ENCODE results near the gene TOMM70. TPM values are rescaled to one million over a fixed set of nuclear protein-coding genes. Genes with fewer than 3 reads are reported as not detected.
A peak's percentile ranks its signal among the peaks of the same experiment; 100 is the strongest.

TOMM70 gene
- polyA plus RNA-seq, 3 donors, result 4.9 to 6.3 (median 6.3) TPM

- Histone ChIP-seq H3K27ac (ENCODE audit: low read depth in 1 of 2, low read length in 2 of 2) (no peak overlapping the region), H3K9ac (ENCODE audit: insufficient read depth, low read length, poor library complexity, severe bottlenecking) (no peak overlapping the region), H3K27me3 (ENCODE audit: control insufficient read depth in 2 of 2, insufficient read depth in 2 of 2, low read length in 2 of 2) (no peaks in the 10 kb centered on the region), H3K79me2 (ENCODE audit: insufficient read depth, low read length) (no peaks in the 10 kb centered on the region), H3K36me3 (replicated peaks in 1 of 2; ENCODE audit: control insufficient read depth in 1 of 2, insufficient read depth in 2 of 2, low read length in 2 of 2) (peaks cover 83 to 99% of the 10 kb centered on the region in 2 donors), H2AFZ (ENCODE audit: insufficient read depth, low read depth, low read length, poor library complexity, severe bottlenecking) (no peak overlapping the region), H3K4me1 (ENCODE audit: control insufficient read depth in 1 of 2, insufficient read depth in 2 of 2, low read length in 2 of 2) (no peaks in the 10 kb centered on the region), H3K4me3 (replicated peaks in 1 of 3; ENCODE audit: low read depth in 2 of 3, low read length in 3 of 3) (no peak overlapping the region), H3K9me3 (replicated peaks in 1 of 2; ENCODE audit: control insufficient read depth in 1 of 2, insufficient read depth in 1 of 2, low read length in 2 of 2) (no peaks in the 10 kb centered on the region), H4K20me1 (ENCODE audit: insufficient read depth, low read length) (no peaks in the 10 kb centered on the region), H3K4me2 (replicated peaks; ENCODE audit: extremely low read depth, low read length, poor library complexity, severe bottlenecking) (no peak overlapping the region)
- DNase-seq, result no peak
- 100% methylated on average over 5 of the region's 8 CpGs for WGBS (ENCODE audit: insufficient coverage)
- H3K9me3 Mint-ChIP-seq, result no peaks in the 10 kb centered on the region
- intact Hi-C loops (cut with micrococcal nuclease), result no loop called here
- peaks cover 72 to 83% of the 10 kb centered on the region in 2 donors for H3K36me3 Mint-ChIP-seq
- H3K27me3 Mint-ChIP-seq (ENCODE audit: low read depth in 3 of 3), result no peaks in the 10 kb centered on the region
- peak overlapping the region in 1 of 7 donors; percentile 20 for H3K27ac Mint-ChIP-seq
- TF ChIP-seq CTCF (IDR thresholded peaks at IDR 0.05), result no peak
- H3K4me1 Mint-ChIP-seq, result no peaks in the 10 kb centered on the region
- no peak overlapping the region for H3K4me3 Mint-ChIP-seq
Observed at GRCh38 chr3:100368441-100368840, 32.4 kb downstream of the TOMM70 start.

DNA sequence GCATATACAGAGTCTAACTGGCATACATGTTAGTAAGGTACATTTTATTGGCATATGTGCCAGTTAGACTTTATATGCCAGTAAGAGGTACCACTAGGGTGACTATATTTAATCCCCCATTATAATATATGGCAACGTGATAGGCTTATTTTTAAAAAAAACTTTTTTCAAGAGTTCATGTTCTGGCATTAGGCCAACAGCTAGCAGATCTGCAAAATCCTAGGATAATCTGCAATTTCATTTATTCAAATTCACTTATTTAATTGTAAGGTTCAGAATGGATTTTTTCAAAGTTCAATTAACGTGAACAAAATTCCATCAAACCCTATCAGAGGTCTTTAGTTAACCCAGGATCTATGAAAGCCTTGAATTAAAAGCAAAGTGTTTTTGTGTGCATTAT, 34.5 kb downstream of the TOMM70 start:
- no peak overlapping the region for H3K27ac Mint-ChIP-seq
- H3K9me3 ChIP-seq (replicated peaks in 1 of 2; ENCODE audit: control insufficient read depth in 1 of 2, insufficient read depth in 1 of 2, low read length in 2 of 2), result no peaks in the 10 kb centered on the region
- H3K4me1 ChIP-seq (ENCODE audit: control insufficient read depth in 1 of 2, insufficient read depth in 2 of 2, low read length in 2 of 2), result no peaks in the 10 kb centered on the region
- peaks cover 0 to 3% (median 0%) of the 10 kb centered on the region in 7 donors for H3K9me3 Mint-ChIP-seq
- DNase-seq, result no peak
- no peak overlapping the region for H3K27ac ChIP-seq (ENCODE audit: low read depth in 1 of 2, low read length in 2 of 2)
- no peak overlapping the region for H3K9ac ChIP-seq (ENCODE audit: insufficient read depth, low read length, poor library complexity, severe bottlenecking)
- intact Hi-C loops (cut with micrococcal nuclease), result no loop called here
- WGBS (ENCODE audit: insufficient coverage), result no CpG with 5 or more reads among the region's 2 CpGs
- no peak overlapping the region for H3K4me3 Mint-ChIP-seq
- H3K4me3 ChIP-seq (replicated peaks in 1 of 3; ENCODE audit: low read depth in 2 of 3, low read length in 3 of 3), result no peak overlapping the region
- no peaks in the 10 kb centered on the region for H3K27me3 Mint-ChIP-seq (ENCODE audit: low read depth in 3 of 3)
- no peak for TF ChIP-seq CTCF (IDR thresholded peaks at IDR 0.05)
- no peaks in the 10 kb centered on the region for H3K27me3 ChIP-seq (ENCODE audit: control insufficient read depth in 2 of 2, insufficient read depth in 2 of 2, low read length in 2 of 2)
- peaks cover 74 to 100% of the 10 kb centered on the region in 2 donors for H3K36me3 ChIP-seq (replicated peaks in 1 of 2; ENCODE audit: control insufficient read depth in 1 of 2, insufficient read depth in 2 of 2, low read length in 2 of 2)
- H3K79me2 ChIP-seq (ENCODE audit: insufficient read depth, low read length), result no peaks in the 10 kb centered on the region
- H4K20me1 ChIP-seq (ENCODE audit: insufficient read depth, low read length), result no peaks in the 10 kb centered on the region
- H3K4me1 Mint-ChIP-seq, result no peaks in the 10 kb centered on the region
- no peak overlapping the region for H3K4me2 ChIP-seq (replicated peaks; ENCODE audit: extremely low read depth, low read length, poor library complexity, severe bottlenecking)
- H2AFZ ChIP-seq (ENCODE audit: insufficient read depth, low read depth, low read length, poor library complexity, severe bottlenecking), result no peak overlapping the region
- H3K36me3 Mint-ChIP-seq, result peaks cover 61 to 83% of the 10 kb centered on the region in 2 donors
